Activated T-helper 17 cell treated with anti-CD3 and anti-CD28 coated beads, Interleukin-2, amount 50 U/mL, for 72 hours (primary cell): ENCODE results near the gene SLC9A7. TPM values are rescaled to one million over a fixed set of nuclear protein-coding genes. Genes with fewer than 3 reads are reported as not detected.
A peak's percentile ranks its signal among the peaks of the same experiment; 100 is the strongest.

Experiments used
- ATAC-seq: fragments of 150-1000 bp; cut with Tn5 transposase; replicated peaks from 2 replicates; pipeline ENCODE4 v1.10.0; 2021; ENCODE audit warnings: mild to moderate bottlenecking, moderate library complexity
- H3K27ac Mint-ChIP-seq: one replicate; pipeline ENCODE4 v1.8.0; 2022; ENCODE audit warnings: mixed read lengths
- H3K27me3 Mint-ChIP-seq: one replicate; pipeline ENCODE4 v1.8.0; 2022; ENCODE audit warnings: mixed read lengths
- H3K36me3 Mint-ChIP-seq: one replicate; pipeline ENCODE4 v1.8.0; 2022; ENCODE audit warnings: low read depth, mild to moderate bottlenecking, mixed read lengths
- H3K4me1 Mint-ChIP-seq: one replicate; pipeline ENCODE4 v1.8.0; 2022; ENCODE audit warnings: mixed read lengths
- H3K4me3 Mint-ChIP-seq: one replicate; pipeline ENCODE4 v1.8.0; 2022; ENCODE audit warnings: mild to moderate bottlenecking, mixed read lengths
- H3K9me3 Mint-ChIP-seq: one replicate; pipeline ENCODE4 v1.8.0; 2022; ENCODE audit warnings: mixed read lengths
- total RNA-seq, 2 donors: library from RNA; stranded (reverse); gene quantifications; one replicate each; pipeline ENCODE4 v1.2.3, GENCODE V29; 2022

Gene SLC9A7
- total RNA-seq, 2 donors from 2014 or later: 10.0 to 13.3 TPM

DNA sequence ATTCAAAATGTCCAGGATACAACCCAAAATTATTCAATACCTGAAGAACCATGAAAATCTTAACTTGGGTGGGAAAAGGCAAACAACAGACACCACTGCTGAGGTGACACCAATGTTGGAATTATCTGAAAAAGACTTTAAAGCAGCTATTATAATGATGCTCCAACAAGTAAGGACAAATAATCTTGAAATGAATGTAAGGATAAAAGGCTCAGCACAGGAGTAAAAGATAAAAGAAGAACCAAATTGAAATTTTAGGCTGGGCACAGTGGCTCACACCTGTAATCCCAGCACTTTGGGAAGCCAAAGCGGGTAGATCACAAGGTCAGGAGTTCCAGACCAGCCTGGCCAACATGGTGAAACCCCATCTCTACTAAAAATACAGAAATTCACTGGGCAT lies 4.0 kb upstream of the SLC9A7 start:
- ATAC-seq: no peak
- Mint-ChIP-seq H3K4me1 (no peaks in the 10 kb centered on the region), H3K27me3 (no peaks in the 10 kb centered on the region), H3K4me3 (no peak overlapping the region), H3K27ac (no peak overlapping the region), H3K36me3 (no peaks in the 10 kb centered on the region), H3K9me3 (no peaks in the 10 kb centered on the region)

DNA sequence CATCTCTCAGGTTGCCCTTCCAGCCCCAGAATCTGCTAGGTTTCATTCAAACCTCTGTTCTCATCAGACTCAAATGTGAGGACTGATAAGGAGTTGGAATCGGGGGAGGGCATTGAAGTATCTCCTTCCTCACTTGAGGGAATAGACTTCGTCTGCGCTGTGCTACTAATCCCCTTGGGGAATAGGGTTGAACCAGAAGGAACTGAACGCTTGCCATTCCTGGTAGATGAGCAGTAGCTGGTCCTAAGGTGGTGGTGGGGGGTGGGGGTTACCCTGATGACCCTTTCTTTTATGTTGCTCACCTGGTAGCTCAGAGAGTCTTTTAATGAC lies 692 bp upstream of the SLC9A7 start:
- no peaks in the 10 kb centered on the region for H3K36me3 Mint-ChIP-seq
- peak overlapping the region; percentile 52 for H3K27ac Mint-ChIP-seq
- H3K4me1 Mint-ChIP-seq: no peaks in the 10 kb centered on the region
- H3K4me3 Mint-ChIP-seq: peak overlapping the region; percentile 75
- no peaks in the 10 kb centered on the region for H3K27me3 Mint-ChIP-seq
- H3K9me3 Mint-ChIP-seq: no peaks in the 10 kb centered on the region
- peak; percentile 5 for ATAC-seq

DNA sequence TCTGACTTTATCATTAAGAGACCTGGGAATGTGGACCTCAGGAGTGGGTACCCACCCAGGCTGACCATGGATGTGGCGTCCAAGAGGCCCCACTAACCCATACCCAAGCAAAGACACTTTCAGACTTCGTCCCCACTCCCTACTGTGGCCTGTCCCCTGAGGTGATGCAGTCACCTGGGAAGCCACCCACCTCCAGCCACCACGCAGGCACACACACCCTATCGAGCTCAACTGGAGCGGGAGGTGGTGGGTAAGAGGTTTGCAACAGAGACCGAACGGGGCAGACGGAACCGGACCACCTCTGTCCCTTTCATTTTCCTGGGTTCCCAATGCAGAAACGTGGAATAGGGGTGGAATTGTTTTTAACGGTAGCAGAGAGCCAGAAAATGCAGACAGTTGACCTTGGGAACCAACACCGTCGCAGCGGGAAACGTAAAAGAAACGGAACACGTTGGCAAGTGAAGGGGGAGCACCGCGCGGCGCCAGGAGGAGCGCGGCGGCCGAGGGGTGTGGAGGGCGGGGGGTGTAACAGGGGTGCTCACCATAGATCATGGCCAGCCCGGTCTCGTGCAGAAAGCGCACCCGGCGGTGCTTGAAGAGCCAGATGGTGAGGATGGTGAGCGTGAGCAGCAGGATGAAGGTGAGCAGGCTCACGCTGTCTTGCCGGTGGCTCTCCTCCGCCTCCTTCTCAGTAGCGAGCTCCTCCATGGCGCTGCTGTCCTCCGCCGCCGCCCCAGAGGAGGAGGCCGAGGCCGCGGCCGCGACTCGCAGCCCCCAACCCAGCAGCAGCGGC lies 559 bp downstream of the SLC9A7 start:
- Mint-ChIP-seq H3K9me3 (no peaks in the 10 kb centered on the region), H3K27me3 (no peaks in the 10 kb centered on the region), H3K27ac (peak overlapping the region; percentile 87), H3K36me3 (no peaks in the 10 kb centered on the region), H3K4me1 (no peaks in the 10 kb centered on the region), H3K4me3 (peak overlapping the region; percentile 96)
- peak; percentile 29 for ATAC-seq

DNA sequence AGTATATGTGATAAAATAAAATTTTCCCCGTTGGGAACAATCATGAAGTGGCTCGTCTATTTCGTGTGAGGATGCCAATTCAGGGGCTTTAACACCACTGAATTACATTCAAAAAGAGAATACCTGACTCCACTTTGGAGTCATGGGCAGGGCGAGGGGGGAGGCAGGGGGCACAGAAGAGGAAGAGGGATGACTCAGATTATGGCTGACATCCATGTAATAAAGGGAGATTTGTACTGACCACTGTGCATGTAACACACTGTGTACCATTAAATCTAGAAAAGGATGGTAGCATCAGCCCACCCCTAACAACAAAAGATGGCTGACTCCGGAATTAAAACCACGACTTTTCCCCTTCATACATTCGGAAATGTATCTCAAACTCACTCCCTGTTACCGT lies 1.3 kb downstream of the SLC9A7 start:
- no peak overlapping the region for H3K27ac Mint-ChIP-seq
- H3K36me3 Mint-ChIP-seq: no peaks in the 10 kb centered on the region
- H3K4me1 Mint-ChIP-seq: no peaks in the 10 kb centered on the region
- no peaks in the 10 kb centered on the region for H3K27me3 Mint-ChIP-seq
- no peak for ATAC-seq
- peak overlapping the region; percentile 96 for H3K4me3 Mint-ChIP-seq
- no peaks in the 10 kb centered on the region for H3K9me3 Mint-ChIP-seq

DNA sequence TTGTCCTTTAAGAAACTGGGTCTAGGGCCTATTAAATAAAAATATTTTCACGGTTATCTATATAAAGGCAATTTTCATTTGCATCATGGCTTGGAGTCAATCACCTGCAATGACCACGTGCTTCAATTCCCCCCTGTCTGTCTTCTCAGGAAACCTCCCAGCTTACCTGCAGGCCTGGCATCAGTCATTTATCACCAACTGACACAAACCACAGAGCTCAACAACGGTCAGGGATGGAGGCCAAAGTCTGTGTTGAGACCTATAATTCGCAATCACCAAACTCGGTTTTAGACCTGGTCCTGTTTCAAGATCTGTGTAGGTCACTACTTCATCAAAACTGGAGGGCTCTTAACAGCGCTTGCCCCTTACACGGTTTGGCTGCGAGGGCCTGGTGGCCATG lies 1.9 kb downstream of the SLC9A7 start:
- peak overlapping the region; percentile 96 for H3K4me3 Mint-ChIP-seq
- no peak overlapping the region for H3K27ac Mint-ChIP-seq
- H3K4me1 Mint-ChIP-seq: no peaks in the 10 kb centered on the region
- H3K27me3 Mint-ChIP-seq: no peaks in the 10 kb centered on the region
- ATAC-seq: no peak
- H3K36me3 Mint-ChIP-seq: no peaks in the 10 kb centered on the region
- H3K9me3 Mint-ChIP-seq: no peaks in the 10 kb centered on the region

DNA sequence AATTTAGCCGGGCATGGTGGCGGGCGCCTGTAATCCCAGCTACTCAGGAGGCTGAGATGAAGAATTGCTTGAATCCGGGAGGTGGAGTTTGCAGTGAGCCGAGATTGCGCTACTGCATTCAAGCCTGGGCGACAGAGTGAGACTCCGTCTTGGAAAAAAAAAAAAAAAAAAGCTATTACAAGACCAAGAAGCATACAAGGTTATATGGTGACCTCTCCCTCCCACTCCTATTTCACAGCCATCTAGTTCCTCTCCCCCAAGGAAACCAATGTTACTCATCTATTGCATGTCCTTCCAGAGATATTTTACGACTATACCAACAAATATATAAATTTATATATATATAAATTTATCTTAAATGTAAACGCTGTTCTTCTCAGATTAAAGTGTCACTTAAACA lies 3.2 kb downstream of the SLC9A7 start:
- Mint-ChIP-seq H3K36me3 (no peaks in the 10 kb centered on the region), H3K4me1 (no peaks in the 10 kb centered on the region)
- ATAC-seq: no peak

DNA sequence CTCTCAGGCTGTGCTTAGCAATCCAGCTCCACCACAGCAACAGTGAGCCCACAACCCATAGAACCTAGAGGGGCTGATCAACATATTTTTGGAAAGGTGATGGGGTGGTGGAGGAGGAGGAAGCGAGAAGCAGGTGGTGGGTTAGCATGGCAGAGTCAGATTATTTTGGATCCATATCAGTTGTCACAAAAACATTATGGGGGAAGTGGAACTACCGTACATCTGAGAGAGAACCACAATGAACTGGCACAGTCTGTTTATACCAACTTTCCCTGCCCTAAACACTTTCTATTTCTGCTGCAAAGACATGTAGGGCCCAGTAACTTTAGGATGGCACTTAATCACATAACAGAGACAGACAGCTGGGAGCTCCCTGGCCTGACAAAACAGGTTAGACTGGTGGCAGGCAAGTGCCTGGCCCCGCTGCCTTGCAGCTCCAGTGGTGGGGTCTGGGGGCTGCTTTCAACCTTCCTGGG lies 4.3 kb downstream of the SLC9A7 start:
- H3K4me1 Mint-ChIP-seq: no peaks in the 10 kb centered on the region
- no peaks in the 10 kb centered on the region for H3K9me3 Mint-ChIP-seq
- no peaks in the 10 kb centered on the region for H3K36me3 Mint-ChIP-seq
- H3K27ac Mint-ChIP-seq: peak overlapping the region; percentile 56
- no peaks in the 10 kb centered on the region for H3K27me3 Mint-ChIP-seq
- ATAC-seq: no peak
- H3K4me3 Mint-ChIP-seq: no peak overlapping the region

More for the DNA sequence above, 3.2 kb downstream of the SLC9A7 start:
- Mint-ChIP-seq H3K4me3 (no peak overlapping the region), H3K9me3 (no peaks in the 10 kb centered on the region), H3K27ac (no peak overlapping the region), H3K27me3 (no peaks in the 10 kb centered on the region)

DNA sequence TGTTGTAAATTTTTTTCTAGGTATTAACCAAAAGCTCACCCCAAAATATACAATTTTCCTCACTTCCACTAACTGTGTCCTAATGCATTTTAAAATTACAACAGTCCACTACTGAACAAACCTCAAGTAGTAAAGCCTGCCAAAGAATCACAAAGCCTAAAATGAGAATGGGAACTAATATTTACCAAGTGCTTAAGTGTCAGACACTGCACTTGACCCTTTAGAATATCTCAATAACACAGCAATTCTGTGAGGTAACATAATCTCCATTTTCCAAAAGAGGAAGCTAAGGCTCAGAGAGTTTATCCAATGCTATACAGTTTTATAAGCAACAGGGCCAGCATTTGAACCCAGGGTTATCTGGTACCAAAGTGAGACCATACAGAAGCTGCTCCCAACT lies 4.9 kb downstream of the SLC9A7 start:
- Mint-ChIP-seq H3K4me1 (no peaks in the 10 kb centered on the region), H3K27me3 (no peaks in the 10 kb centered on the region), H3K4me3 (no peak overlapping the region), H3K9me3 (no peaks in the 10 kb centered on the region), H3K36me3 (no peaks in the 10 kb centered on the region), H3K27ac (no peak overlapping the region)
- no peak for ATAC-seq

DNA sequence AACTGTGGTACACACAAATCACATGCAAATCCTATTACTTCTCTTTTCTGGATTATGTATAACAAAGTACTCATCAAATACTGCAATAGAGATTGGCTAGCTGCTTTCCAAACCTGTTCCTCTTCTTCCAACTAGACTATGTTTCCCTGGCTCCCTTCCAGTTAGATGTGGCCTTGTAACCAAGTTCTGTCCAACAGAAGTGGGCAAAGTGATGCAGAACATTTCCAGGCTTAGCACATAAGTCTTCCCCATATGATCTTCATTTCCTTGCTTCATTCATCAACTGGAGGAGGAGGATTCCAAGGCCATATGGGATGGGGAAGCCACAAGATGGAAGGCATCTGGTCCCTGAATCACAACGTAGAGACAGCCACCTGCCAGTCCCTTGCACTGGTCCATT lies 8.0 kb downstream of the SLC9A7 start:
- Mint-ChIP-seq H3K4me3 (no peak overlapping the region), H3K36me3 (no peaks in the 10 kb centered on the region), H3K27ac (no peak overlapping the region), H3K9me3 (no peaks in the 10 kb centered on the region), H3K4me1 (no peaks in the 10 kb centered on the region), H3K27me3 (no peaks in the 10 kb centered on the region)
- no peak for ATAC-seq

DNA sequence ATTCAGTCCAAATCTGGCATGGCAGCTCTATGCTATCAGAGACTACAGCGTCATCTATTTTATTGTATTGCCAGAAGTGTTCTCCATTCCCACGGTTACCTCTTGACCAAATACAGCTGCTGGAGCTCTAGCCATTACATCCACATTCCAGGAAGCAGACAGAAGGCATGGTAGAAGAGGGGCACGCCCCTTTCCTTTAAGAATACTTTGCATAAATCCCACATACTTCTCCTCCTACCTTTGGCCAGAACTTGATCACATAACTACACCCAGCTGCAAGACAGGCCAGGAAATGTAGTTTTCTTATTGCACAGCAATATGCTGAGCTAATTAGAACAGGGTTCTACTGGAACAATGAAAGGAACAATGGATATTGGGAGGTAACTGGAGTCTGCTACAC lies 14.9 kb downstream of the SLC9A7 start:
- ATAC-seq: no peak
- Mint-ChIP-seq H3K27me3 (no peaks in the 10 kb centered on the region), H3K4me1 (no peaks in the 10 kb centered on the region), H3K27ac (no peak overlapping the region), H3K4me3 (no peak overlapping the region), H3K9me3 (no peaks in the 10 kb centered on the region), H3K36me3 (no peaks in the 10 kb centered on the region)

DNA sequence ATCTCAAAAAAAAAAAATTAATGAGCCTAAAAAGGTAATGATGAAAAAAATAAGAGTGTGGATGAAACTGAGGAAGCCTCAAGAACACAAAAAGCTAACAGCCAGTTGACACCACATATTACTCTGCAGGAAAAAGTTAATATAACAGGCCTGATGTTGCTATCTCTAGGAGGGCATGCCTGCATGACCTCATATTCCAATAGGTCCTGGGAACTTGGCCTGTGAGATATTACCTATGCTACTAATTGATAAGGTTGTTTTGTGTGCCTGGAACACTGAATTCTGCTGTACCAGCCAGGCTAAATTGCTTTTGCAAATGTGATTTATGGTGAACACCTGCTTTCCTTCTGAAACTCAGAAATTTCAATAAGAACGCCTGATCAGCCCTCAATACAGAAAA lies 15.9 kb downstream of the SLC9A7 start:
- no peak for ATAC-seq
- Mint-ChIP-seq H3K9me3 (no peaks in the 10 kb centered on the region), H3K4me3 (no peak overlapping the region), H3K36me3 (no peaks in the 10 kb centered on the region), H3K4me1 (no peaks in the 10 kb centered on the region), H3K27ac (no peak overlapping the region), H3K27me3 (no peaks in the 10 kb centered on the region)

DNA sequence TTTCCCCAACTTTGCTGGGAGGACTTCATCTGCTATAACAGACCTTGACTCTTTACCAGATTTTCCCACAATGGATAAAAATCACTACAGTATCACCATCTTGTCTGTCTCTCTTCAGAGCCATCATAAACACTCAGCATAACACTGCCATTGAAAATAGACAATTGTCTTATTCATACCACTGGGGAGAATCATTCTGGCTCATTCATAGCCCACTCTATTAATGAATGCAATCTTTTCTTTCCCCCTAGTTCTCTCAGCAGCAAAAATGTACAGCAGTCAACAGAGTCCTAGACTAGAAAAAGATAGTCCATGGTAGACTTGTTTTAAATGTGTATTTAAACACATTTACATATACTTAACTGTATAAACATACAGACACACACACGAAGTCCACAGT lies 19.2 kb downstream of the SLC9A7 start:
- Mint-ChIP-seq H3K4me1 (no peaks in the 10 kb centered on the region), H3K27ac (no peak overlapping the region), H3K36me3 (no peaks in the 10 kb centered on the region), H3K27me3 (no peaks in the 10 kb centered on the region), H3K4me3 (no peak overlapping the region), H3K9me3 (peaks cover 7% of the 10 kb centered on the region)
- ATAC-seq: no peak

DNA sequence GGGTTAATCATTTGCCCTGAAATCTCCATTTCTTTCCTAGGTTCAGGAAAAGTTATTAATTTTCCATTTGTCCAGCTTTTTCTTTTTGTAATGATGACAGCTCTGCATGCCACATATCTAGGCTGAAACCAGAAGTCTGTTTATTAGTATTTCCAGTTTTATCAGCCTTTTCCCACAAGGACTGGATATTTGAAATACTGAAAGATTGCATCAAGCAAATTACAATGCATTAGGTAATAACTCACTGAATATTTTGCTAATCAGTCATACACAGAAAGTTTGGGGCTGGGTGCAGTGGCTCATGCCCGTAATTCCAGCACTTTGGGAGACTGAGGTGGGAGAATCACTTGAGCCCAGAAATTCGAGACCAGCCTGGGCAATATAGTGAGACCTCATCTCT lies 21.5 kb downstream of the SLC9A7 start:
- Mint-ChIP-seq H3K36me3 (no peaks in the 10 kb centered on the region), H3K27me3 (no peaks in the 10 kb centered on the region), H3K4me3 (no peak overlapping the region), H3K9me3 (peaks cover 7% of the 10 kb centered on the region), H3K4me1 (no peaks in the 10 kb centered on the region), H3K27ac (no peak overlapping the region)
- ATAC-seq: no peak

DNA sequence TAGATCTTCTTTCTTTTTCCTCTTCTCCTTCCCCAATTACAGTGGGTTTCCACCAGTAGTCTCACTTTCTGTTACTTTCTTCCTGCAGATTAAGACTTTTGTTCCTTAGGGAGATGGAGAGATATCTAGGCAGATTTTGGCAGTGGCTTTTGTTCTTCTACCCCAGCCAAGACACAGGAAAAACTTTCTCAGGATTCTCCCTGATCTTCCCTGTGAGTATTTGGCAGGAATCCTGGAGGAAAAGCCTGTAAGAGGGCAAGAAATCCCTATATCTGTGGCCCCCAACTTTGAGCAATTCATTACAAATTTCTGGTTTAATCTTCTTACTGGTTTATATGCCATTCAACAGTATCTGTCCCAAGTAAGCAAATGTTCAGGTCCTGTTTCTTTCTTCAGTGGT lies 21.9 kb downstream of the SLC9A7 start:
- no peaks in the 10 kb centered on the region for H3K27me3 Mint-ChIP-seq
- ATAC-seq: no peak
- H3K9me3 Mint-ChIP-seq: peaks cover 7% of the 10 kb centered on the region
- no peak overlapping the region for H3K4me3 Mint-ChIP-seq
- H3K36me3 Mint-ChIP-seq: no peaks in the 10 kb centered on the region
- H3K4me1 Mint-ChIP-seq: no peaks in the 10 kb centered on the region
- no peak overlapping the region for H3K27ac Mint-ChIP-seq

DNA sequence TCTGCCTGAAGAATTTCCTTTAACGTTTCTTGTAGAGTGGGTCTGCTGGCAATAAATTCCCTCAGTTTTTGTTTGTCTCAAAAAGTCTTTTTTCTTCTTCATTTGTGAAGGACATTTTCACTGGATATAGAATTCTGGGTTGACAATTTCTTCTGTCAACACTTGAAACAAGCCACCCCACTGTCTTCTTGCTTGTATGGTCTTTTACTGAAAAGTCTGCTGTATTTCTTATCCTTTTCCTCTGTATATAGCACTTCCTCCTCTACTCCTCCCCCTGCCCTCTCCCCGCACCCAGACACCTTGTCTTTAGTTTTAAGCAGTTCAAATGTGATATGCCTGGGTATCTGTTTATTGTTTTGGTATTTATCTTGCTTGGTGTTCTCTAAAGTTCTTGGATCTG lies 23.3 kb downstream of the SLC9A7 start:
- Mint-ChIP-seq H3K4me1 (no peaks in the 10 kb centered on the region), H3K9me3 (peaks cover 7% of the 10 kb centered on the region), H3K36me3 (no peaks in the 10 kb centered on the region), H3K4me3 (no peak overlapping the region), H3K27ac (no peak overlapping the region), H3K27me3 (no peaks in the 10 kb centered on the region)
- ATAC-seq: no peak

DNA sequence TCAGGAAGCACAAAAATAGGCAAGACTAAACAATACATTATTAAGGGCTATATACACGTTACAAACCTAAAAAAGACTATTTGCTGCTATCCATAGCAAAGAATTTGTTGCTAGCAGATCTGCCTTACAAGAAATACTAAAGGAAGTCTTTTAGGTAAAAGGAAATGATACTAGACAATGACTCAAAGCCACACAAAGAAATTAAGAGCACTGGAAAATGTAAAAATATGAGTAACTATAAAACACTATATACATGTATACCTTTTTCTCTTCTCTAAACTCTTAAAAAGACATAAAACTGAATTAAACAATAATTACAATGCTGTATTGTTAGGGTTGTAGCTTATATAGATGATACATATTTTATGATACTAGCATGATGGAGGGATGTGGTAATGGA lies 25.7 kb downstream of the SLC9A7 start:
- peaks cover 7% of the 10 kb centered on the region for H3K9me3 Mint-ChIP-seq
- peak; percentile 55 for ATAC-seq
- H3K4me1 Mint-ChIP-seq: no peaks in the 10 kb centered on the region
- peak overlapping the region; percentile 27 for H3K4me3 Mint-ChIP-seq
- H3K36me3 Mint-ChIP-seq: no peaks in the 10 kb centered on the region
- peak overlapping the region; percentile 50 for H3K27ac Mint-ChIP-seq
- H3K27me3 Mint-ChIP-seq: no peaks in the 10 kb centered on the region
